Neutrophil (primary cell): ENCODE measurements around the gene SLC25A40.
A peak's percentile ranks its signal among the peaks of the same experiment; 100 is the strongest.
"Not testable (repeated sequence)": the region's sequence is repeated elsewhere in the genome, so short reads cannot be mapped to it uniquely, and the experiment has no call there.

ENCODE experiments used
- H3K27ac ChIP-seq: fragments of 200-600 bp; sonication (generic); 2 replicates; pipeline ENCODE4 v1.5.1; 2016; ENCODE audit warnings: mild to moderate bottlenecking, moderate library complexity
- H3K27me3 ChIP-seq: fragments of 200-600 bp; sonication (generic); 2 replicates; pipeline ENCODE4 v1.6.0; 2016; ENCODE audit warnings: mild to moderate bottlenecking
- H3K36me3 ChIP-seq: fragments of 200-600 bp; sonication (generic); 2 replicates; pipeline ENCODE4 v1.5.1; 2017
- H3K4me1 ChIP-seq, 2 experiments: fragments of 200-600 bp in 1 of 2; sonication (generic) in 1 of 2; 1 replicate in 1 of 2; 2 replicates in 1 of 2; pipeline versions ENCODE4 v1.5.1 to v1.6.1; 2013 to 2016; ENCODE audit warnings: low read depth in 1 of 2, low read length in 1 of 2, mild to moderate bottlenecking in 1 of 2, moderate library complexity in 1 of 2; ENCODE audit not compliant: control insufficient read depth in 1 of 2, insufficient read depth in 1 of 2
- H3K4me3 ChIP-seq, 2 experiments: fragments of 200-600 bp in 1 of 2; sonication (generic) in 1 of 2; 1 replicate in 1 of 2; 2 replicates in 1 of 2; pipeline ENCODE4 v1.5.1; 2013 to 2016; ENCODE audit warnings: low read depth in 1 of 2, low read length in 1 of 2, mild to moderate bottlenecking in 1 of 2, moderate library complexity in 1 of 2
- H3K9me3 ChIP-seq: fragments of 200-600 bp; sonication (generic); 2 replicates; pipeline ENCODE4 v1.5.1; 2016
- TF ChIP-seq, protein P1 (sequence below): fragments of 200-600 bp; sonication (generic); IDR thresholded peaks from 2 replicates; pipeline ENCODE4 v1.5.1; 2016; ENCODE audit warnings: antibody characterized with exemption

The SLC25A40 gene

DNA sequence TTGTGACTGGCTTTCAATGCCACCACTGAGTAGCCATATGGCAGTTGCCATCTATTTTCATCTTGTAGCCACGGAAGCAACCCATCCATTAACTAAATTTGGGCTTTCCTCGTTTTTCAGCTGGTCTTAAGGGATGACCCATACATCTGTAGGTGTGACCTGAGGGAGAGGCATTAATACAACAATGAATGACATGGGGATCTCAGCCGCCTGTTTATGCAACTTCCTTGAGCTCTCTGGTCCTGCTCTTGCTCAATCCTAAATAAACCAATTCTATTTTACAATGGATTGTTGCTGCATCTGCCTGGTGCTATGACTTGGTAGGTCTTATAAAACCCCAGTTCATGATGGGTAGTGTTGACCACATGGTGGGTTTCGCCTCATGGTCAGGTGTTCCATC, 36.0 kb upstream of the SLC25A40 start:
- Histone ChIP-seq H3K4me3 (no peak overlapping the region), H3K4me1 (peaks cover 24 to 28% of the 10 kb centered on the region in 2 experiments), H3K27me3 (no peaks in the 10 kb centered on the region), H3K27ac (peak overlapping the region; percentile 46), H3K9me3 (no peaks in the 10 kb centered on the region), H3K36me3 (no peaks in the 10 kb centered on the region)
- TF ChIP-seq, protein P1, sequence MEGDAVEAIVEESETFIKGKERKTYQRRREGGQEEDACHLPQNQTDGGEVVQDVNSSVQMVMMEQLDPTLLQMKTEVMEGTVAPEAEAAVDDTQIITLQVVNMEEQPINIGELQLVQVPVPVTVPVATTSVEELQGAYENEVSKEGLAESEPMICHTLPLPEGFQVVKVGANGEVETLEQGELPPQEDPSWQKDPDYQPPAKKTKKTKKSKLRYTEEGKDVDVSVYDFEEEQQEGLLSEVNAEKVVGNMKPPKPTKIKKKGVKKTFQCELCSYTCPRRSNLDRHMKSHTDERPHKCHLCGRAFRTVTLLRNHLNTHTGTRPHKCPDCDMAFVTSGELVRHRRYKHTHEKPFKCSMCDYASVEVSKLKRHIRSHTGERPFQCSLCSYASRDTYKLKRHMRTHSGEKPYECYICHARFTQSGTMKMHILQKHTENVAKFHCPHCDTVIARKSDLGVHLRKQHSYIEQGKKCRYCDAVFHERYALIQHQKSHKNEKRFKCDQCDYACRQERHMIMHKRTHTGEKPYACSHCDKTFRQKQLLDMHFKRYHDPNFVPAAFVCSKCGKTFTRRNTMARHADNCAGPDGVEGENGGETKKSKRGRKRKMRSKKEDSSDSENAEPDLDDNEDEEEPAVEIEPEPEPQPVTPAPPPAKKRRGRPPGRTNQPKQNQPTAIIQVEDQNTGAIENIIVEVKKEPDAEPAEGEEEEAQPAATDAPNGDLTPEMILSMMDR: no peak

DNA sequence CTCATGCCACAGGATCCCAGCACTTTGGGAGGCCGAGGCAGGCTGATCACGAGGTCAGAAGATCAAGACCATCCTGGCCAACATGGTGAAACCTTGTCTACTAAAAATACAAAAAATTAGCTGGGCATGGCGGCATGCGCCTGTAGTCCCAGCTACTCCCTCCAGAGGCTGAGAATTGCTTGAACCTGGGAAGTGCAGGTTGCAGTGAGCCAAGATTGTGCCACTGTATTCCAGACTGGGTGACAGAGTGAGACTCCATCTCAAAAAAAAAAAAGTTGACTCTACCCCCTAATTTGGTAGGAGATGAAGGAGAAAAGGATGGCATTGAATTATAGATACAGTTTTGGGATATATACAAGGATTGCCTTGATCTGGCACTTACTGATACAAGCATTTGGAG, 32.7 kb upstream of the SLC25A40 start:
- H3K9me3 ChIP-seq, H3K4me3 ChIP-seq, H3K36me3 ChIP-seq, H3K27me3 ChIP-seq, H3K27ac ChIP-seq: not testable (repeated sequence)
- peaks cover 32 to 36% of the 10 kb centered on the region in 2 experiments for H3K4me1 ChIP-seq

DNA sequence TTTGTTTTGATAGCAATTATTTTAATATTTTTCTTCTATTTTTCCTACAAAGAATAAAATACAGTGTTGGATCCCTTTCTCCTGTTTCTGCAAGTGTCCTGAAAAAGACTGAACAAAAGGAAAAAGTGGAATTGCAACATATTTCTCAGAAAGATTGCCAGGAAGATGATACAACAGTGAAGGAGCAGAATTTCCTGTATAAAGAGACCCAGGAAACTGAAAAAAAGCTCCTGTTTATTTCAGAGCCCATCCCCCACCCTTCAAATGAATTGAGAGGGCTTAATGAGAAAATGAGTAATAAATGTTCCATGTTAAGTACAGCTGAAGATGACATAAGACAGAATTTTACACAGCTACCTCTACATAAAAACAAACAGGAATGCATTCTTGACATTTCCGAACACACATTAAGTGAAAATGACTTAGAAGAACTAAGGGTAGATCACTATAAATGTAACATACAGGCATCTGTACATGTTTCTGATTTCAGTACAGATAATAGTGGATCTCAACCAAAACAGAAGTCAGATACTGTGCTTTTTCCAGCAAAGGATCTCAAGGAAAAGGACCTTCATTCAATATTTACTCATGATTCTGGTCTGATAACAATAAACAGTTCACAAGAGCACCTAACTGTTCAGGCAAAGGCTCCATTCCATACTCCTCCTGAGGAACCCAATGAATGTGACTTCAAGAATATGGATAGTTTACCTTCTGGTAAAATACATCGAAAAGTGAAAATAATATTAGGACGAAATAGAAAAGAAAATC, 31.2 kb upstream of the SLC25A40 start:
- H3K4me3 ChIP-seq, H3K27me3 ChIP-seq, H3K9me3 ChIP-seq, H3K36me3 ChIP-seq: not testable (repeated sequence)
- Histone ChIP-seq H3K27ac (peak overlapping the region; percentile 49), H3K4me1 (peaks cover 24 to 25% of the 10 kb centered on the region in 2 experiments)

DNA sequence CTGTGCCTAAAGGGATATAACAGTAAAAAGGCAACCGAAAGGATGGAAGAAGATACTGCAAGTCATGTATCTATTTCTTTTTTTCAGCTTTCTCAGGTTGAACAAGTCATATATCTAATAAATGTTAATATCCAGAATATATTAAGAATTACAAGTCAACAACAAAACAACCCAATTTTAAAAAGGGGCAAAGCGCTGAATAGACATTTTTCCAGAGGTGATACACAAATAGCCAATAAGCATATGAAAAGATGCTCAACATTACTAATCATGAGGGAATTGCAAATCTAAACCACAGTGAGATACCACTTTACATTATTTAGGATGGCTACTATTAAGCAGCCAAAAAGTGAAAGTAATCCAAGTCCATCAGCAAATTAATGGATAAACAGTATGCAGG, 23.1 kb upstream of the SLC25A40 start:
- TF ChIP-seq, protein P1: no peak
- Histone ChIP-seq H3K4me3 (no peak overlapping the region), H3K4me1 (no peaks in the 10 kb centered on the region), H3K27me3 (no peaks in the 10 kb centered on the region), H3K36me3 (peaks cover 4% of the 10 kb centered on the region), H3K9me3 (no peaks in the 10 kb centered on the region), H3K27ac (no peak overlapping the region)

DNA sequence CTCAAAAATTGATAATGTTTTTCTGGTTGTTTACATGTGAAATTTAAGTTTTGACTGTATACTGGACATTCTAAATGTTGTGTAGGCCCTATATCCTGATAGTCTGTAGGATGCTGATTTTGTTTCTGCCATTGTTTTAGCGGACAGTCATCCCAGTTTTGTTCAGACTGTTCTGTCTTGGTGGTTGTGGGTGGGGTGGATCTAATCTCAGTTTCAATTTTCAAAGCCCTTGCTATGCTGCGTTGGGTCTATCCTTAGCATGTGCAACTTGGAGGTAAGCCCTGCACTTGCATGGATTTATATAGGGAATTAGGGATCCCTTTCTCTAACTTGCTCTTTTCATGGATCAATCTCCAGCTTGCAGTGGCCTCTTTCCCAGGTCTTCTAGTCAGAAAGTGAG, 19.2 kb upstream of the SLC25A40 start:
- H3K4me1 ChIP-seq: no peaks in the 10 kb centered on the region
- TF ChIP-seq, protein P1: no peak
- H3K27ac ChIP-seq: no peak overlapping the region
- no peak overlapping the region for H3K4me3 ChIP-seq
- peaks cover under 1% of the 10 kb centered on the region for H3K36me3 ChIP-seq
- no peaks in the 10 kb centered on the region for H3K27me3 ChIP-seq
- H3K9me3 ChIP-seq: no peaks in the 10 kb centered on the region

DNA sequence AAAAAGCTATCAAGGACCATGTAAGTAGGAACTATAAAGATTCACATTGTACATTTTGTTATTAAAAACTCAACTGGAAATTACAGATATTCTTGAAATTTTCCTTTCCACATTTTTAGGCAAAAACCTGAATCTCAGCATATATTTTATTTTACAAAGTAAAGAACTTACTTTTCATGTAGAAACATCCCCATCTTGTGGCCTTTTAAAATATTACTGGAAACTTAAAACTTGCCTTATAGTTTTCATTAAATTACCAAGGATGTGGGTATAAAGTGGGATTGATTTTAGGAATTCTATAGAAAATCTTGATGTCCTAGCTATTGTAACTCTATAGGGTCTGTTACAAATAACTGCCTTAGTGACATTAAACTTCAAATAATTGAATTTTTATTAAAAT, 10.7 kb upstream of the SLC25A40 start:
- Histone ChIP-seq H3K27me3 (no peaks in the 10 kb centered on the region), H3K4me3 (no peak overlapping the region), H3K9me3 (no peaks in the 10 kb centered on the region), H3K27ac (no peak overlapping the region), H3K4me1 (no peaks in the 10 kb centered on the region), H3K36me3 (peaks cover 7% of the 10 kb centered on the region)
- TF ChIP-seq, protein P1: peak; percentile 53
